Fibroblast of the conjunctiva (primary cell): ENCODE data around the gene CPNE4.

Source experiments
- DNase-seq: peaks from one replicate; pipeline ENCODE4 v3.0.0-alpha.2; 2010; ENCODE audit warnings: low read depth

The CPNE4 gene

GRCh38 chr3:131735116-131735515 lies 299.7 kb downstream of the CPNE4 start:
- DNase-seq = no peak

DNA sequence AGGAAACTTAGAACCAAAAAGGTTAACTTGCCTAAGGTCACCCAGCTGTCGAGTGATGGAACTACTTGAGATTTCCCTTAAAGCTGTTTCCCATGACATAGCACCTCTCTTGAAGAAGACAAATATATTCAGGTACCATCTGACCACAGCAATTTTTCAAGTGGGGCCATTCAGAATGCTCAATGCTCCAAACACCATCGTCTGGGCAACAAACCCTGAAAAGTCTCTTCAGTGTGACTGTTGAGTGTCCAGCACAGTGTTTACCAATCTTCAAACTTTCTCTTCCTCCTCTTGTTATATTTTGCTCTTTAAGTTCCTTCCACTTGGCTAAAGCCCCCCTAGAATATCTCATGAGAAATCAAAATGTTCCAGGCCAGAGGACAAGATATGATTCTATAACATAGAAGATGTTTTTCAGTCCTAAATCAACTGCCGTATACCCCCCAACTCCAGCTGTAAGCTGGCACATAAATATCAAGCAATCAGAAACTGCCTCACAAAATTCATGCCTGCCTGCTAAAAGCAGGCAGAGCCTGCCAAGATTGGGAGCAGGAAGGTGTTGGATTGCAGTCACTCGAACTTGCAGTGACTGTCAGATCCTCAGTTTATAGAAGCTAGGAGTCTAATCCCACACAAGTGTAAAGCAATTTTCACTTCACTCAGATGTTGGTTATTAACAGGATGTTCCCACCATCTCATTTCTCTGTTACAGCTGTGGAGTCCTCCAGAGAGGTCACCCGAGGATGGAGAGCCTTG lies 301.6 kb downstream of the CPNE4 start:
- DNase-seq = no peak

DNA sequence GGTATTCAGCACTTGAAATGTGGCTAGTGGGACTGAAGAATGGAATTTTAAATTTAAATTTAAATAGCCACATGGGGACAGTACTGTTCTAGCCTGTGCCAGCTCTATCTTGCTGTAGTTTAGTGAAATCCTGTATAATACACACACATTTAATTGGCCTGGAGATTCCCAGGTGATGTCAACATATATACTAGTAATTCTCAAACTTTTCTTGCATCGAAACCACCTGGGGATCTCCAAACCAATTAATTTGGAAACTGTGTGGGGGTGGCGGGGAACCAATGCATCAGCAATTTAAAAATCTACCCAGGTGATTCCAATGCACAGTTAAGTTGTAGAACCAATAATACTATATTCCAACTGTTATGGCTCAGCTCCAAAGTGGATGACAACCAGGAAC lies 303.1 kb downstream of the CPNE4 start:
- DNase-seq = no peak

DNA sequence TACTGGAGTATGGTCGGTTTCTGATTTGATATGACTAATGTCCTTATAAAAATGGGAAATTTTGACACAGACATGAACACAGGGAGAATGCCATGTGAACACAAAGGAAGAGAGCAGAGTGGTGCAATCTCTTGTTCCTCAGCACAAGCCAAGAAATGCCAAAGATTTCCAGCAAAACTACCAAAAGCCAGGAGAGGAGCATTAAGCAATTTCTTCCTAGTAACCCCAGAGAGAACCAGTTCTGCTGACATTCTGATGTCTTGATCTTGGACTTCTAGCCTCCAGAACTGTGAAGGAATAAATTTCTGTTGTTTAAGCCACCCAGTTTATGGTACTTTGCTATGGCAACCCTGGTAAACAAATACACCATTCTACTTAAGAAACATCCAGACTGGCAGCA lies 304.2 kb downstream of the CPNE4 start:
- no peak for DNase-seq

- DNase-seq = no peak
Observed at GRCh38 chr3:131729643-131730017, 305.2 kb downstream of the CPNE4 start.

DNA sequence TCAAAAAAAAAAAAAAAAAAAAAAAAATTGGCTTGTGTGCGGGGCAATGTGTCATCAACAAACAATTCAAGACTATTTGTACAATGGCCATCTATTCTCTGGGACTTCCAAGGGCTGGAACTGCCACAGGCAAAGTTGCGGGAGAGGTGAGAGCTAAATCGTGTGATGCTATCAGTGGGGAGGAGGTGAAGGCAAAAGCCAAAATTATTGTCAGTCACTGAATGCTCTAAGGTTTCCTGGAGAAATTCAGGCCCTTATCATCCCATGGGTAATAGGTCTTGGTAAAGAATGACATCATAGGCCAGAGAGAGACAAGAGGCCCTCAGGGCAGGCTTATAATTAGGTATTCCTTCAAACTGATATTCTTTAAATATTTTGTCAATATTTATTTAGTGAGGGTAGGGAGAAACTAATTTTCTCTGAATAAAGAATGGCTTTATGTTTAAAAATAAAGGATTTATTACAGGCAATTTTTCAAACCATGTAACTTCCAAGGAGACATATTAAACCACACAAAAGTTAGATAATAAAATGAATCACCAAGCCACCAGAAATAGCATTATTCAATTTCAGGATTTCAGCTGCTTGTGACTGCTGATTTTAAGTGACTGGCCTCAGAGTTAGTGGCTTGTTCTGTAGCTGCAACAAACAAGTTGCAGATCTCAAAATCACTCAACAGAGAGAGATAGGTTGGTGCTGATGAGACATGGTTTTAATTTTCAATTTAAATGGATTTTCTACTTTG lies 305.7 kb downstream of the CPNE4 start:
- DNase-seq = no peak

DNA sequence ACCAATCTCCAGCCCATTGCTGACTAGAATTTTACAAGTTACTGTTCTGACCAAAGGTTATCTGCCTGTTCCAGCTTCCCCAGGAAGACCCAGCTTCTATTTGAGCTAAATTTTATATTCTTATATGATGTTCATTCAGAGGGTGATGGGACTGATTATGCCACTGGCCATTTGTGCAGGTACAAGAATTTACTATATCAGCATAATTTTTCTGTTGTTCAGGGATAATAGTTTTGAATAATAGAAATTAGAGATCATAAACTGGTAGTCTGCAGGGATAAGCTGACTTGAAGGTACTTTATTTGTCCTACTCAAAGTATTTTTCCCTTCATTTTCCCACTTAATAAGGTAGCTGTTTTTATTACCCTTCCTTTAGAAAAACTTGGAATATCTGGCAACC lies 309.4 kb downstream of the CPNE4 start:
- no peak for DNase-seq

DNA sequence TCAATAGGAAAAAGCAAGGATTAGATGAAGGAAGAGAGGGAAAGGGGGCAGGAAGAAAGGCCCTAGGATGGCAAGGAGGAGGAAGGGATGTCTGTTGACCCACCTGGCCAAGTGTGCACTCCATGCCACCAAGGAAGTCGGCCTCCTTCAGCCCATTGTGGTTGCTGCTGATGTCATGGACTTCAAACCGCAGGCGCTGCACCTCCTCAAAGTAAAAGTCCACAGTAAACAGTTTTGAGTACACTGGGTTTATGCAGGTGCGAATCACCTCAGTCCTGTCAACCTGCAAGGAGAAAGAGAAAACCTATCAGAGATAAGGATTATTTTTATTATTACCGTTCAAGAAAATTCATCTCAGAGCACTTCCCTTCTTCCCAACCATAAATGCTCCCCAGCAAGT lies 311.5 kb downstream of the CPNE4 start:
- DNase-seq = no peak

DNA sequence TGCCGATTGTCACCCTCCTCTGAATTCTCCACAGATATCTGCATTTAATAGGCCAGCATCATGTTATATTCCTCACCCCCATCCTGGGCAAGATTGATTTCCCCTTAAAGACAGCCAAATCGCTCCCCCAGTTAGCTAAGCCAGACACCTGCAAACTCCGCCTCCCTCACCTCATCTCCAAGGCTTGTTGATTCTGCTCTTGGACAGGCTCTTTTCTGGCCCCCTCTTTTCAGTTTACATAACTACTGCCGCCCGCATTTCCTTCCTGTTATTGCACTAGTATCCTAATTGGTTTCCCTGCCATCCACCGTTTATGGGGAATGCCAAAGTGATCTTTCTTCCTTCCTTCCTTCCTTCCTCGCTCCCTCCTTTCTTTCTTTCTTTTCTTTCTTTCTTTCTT lies 317.3 kb downstream of the CPNE4 start:
- DNase-seq = no peak

GRCh38 chr3:131716943-131717342 lies 317.9 kb downstream of the CPNE4 start:
- DNase-seq = no peak

- DNase-seq = no peak
Observed at GRCh38 chr3:131716007-131716406, 318.8 kb downstream of the CPNE4 start.

DNA sequence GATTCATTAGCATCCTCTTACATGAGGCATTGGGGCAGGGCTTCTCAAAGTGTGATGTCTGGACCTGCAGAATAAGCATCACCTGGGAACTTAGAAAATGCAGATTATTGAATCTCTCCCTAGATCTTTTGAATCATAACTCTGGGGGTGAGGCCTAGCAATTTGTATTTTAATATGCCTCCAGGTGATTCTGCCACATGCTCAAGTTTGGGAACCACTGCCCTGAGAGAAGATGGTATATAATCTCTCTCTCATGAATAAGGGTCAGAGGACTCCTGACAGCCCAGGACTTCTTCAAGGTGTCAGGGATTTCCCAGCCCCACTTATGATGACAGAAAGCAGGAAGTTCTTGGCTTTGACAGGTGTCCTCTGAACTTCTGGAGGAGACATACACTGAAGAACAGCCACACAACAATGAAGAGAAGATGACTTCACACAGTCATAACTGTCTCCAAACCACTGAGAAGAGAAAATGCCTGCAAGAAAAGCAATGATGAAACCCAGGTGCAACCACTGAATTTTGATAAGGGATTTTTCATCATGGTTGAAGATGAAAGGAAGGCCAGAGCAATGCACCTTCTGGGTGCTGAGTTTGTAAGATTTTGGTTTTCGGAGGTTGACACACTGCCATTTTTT lies 320.1 kb downstream of the CPNE4 start:
- DNase-seq = no peak

GRCh38 chr3:131713416-131714123 lies 321.2 kb downstream of the CPNE4 start:
- no peak for DNase-seq

- no peak for DNase-seq
Observed at GRCh38 chr3:131712662-131713061, 322.2 kb downstream of the CPNE4 start.

GRCh38 chr3:131711114-131711768 lies 323.6 kb downstream of the CPNE4 start:
- no peak for DNase-seq

- DNase-seq = no peak
Observed at GRCh38 chr3:131708241-131708640, 326.6 kb downstream of the CPNE4 start.

DNA sequence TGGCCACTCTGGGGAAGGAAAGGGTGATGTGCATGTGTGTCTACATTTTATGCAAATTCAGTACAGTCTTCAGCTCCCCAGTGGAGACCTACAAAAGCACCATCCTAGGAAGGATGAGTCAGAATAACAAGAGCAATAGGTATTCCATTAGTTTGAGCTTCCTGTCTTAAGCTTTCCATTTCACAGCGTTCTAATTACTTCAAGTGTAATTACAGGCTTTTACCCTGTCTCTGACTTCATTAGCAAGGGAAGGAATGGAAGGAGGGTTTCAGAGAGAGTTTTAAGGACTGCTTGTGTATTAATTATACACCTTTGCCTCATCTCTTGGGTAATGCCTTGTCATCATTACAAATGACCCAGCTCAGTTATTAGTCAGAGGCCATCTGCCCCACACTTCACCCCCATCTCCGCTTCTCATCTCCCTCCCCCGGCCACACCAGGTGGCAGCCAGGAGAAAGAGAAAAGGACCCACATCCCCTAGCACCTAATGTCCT lies 329.2 kb downstream of the CPNE4 start:
- DNase-seq = no peak

- DNase-seq = no peak
Observed at GRCh38 chr3:131705099-131705498, 329.7 kb downstream of the CPNE4 start.

- no peak for DNase-seq
Observed at GRCh38 chr3:131704098-131704497, 330.7 kb downstream of the CPNE4 start.

DNA sequence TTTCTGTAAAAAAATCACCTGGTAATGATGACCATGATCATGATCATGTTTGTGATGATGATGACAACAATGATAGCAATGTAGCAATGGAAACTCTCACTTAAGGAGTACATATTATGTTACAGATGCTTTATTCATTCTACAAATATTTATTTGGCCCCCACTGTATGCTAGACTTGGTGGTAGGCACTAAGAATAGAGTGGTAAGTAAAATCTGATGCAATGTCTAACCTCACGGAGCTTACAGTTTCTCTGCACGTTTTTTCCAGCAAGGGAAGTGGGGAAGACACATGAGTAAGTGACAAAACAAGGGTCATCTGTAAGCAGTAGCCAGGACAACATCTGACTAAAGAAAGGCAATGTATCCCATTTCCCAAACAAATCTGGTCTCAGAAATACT lies 332.7 kb downstream of the CPNE4 start:
- no peak for DNase-seq

DNA sequence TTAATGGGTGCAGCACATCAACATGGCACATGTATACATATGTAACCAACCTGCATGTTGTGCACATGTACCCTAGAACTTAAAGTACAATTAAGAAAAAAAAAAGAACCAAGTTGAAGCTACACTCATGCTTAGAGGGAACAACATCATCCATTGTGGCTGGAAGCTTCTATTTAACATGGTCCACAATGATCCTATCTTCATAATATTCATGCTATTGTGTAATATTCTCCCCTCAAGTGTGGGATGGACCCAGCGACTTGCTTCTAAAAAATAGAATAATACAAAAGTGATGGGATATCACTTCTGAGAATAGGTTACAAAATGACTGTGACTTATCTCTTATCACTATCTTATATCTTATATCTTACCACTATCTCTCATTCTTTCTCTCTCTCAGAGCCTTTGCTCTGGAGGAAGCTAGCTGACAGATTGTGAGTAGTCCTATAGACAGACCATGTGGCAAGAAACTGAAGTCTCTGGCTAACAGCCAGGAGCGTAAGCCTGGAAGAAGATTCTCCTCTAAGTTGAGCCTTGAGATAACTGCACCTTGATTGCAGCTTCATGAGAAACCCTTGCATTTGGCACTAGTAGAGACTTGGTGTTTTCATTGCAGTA lies 333.6 kb downstream of the CPNE4 start:
- DNase-seq = no peak
